Neuron (in vitro differentiated cells): Measurements from ENCODE around the gene FRYL.
A peak's percentile ranks its signal among the peaks of the same experiment; 100 is the strongest.

Source experiments
- H2AFZ ChIP-seq: one replicate; pipeline ENCODE4 v1.6.1; 2013; ENCODE audit warnings: low read depth, mild to moderate bottlenecking, inconsistent platforms, low read length, moderate library complexity
- H3K27me3 ChIP-seq: one replicate; pipeline ENCODE4 v1.6.1; 2013; ENCODE audit warnings: low read length; ENCODE audit not compliant: insufficient read depth
- H3K36me3 ChIP-seq: one replicate; pipeline ENCODE4 v1.6.1; 2013; ENCODE audit warnings: low read length; ENCODE audit not compliant: insufficient read depth
- H3K4me1 ChIP-seq: one replicate; pipeline ENCODE4 v1.6.1; 2013; ENCODE audit warnings: low read length; ENCODE audit not compliant: insufficient read depth
- H3K4me3 ChIP-seq: 2 replicates; pipeline ENCODE4 v1.5.1; 2013; ENCODE audit warnings: mild to moderate bottlenecking, low read length, moderate library complexity
- H3K9me3 ChIP-seq: one replicate; pipeline ENCODE4 v1.6.1; 2013; ENCODE audit warnings: low read length

Gene FRYL

GRCh38 chr4:48669086-48669485 lies 111.0 kb downstream of the FRYL start:
- no peaks in the 10 kb centered on the region for H3K4me1 ChIP-seq
- H3K27me3 ChIP-seq: no peaks in the 10 kb centered on the region
- no peak overlapping the region for H2AFZ ChIP-seq
- H3K36me3 ChIP-seq: no peaks in the 10 kb centered on the region
- H3K9me3 ChIP-seq: no peaks in the 10 kb centered on the region
- no peak overlapping the region for H3K4me3 ChIP-seq

GRCh38 chr4:48668254-48669017 lies 111.6 kb downstream of the FRYL start:
- no peaks in the 10 kb centered on the region for H3K4me1 ChIP-seq
- H3K36me3 ChIP-seq: no peaks in the 10 kb centered on the region
- no peak overlapping the region for H3K4me3 ChIP-seq

GRCh38 chr4:48667148-48667547 lies 112.9 kb downstream of the FRYL start:
- Histone ChIP-seq H3K36me3 (no peaks in the 10 kb centered on the region), H3K9me3 (no peaks in the 10 kb centered on the region), H3K27me3 (no peaks in the 10 kb centered on the region), H3K4me3 (no peak overlapping the region), H2AFZ (no peak overlapping the region), H3K4me1 (no peaks in the 10 kb centered on the region)

More at GRCh38 chr4:48668254-48669017, 111.6 kb downstream of the FRYL start:
- Histone ChIP-seq H3K9me3 (no peaks in the 10 kb centered on the region), H2AFZ (no peak overlapping the region), H3K27me3 (no peaks in the 10 kb centered on the region)

- Histone ChIP-seq H2AFZ (no peak overlapping the region), H3K36me3 (no peaks in the 10 kb centered on the region), H3K4me3 (no peak overlapping the region), H3K4me1 (no peaks in the 10 kb centered on the region), H3K9me3 (no peaks in the 10 kb centered on the region), H3K27me3 (no peaks in the 10 kb centered on the region)
Measured at GRCh38 chr4:48665555-48666186, 114.4 kb downstream of the FRYL start.

- no peaks in the 10 kb centered on the region for H3K4me1 ChIP-seq
- no peak overlapping the region for H3K4me3 ChIP-seq
- no peaks in the 10 kb centered on the region for H3K27me3 ChIP-seq
- no peak overlapping the region for H2AFZ ChIP-seq
- no peaks in the 10 kb centered on the region for H3K9me3 ChIP-seq
- H3K36me3 ChIP-seq: no peaks in the 10 kb centered on the region
Measured at GRCh38 chr4:48664938-48665337, 115.1 kb downstream of the FRYL start.

- no peaks in the 10 kb centered on the region for H3K27me3 ChIP-seq
- H3K9me3 ChIP-seq: no peaks in the 10 kb centered on the region
- H3K36me3 ChIP-seq: no peaks in the 10 kb centered on the region
- H3K4me3 ChIP-seq: no peak overlapping the region
- no peak overlapping the region for H2AFZ ChIP-seq
- no peaks in the 10 kb centered on the region for H3K4me1 ChIP-seq
Measured at GRCh38 chr4:48661391-48661790, 118.7 kb downstream of the FRYL start.

- H2AFZ ChIP-seq: no peak overlapping the region
- H3K4me1 ChIP-seq: no peaks in the 10 kb centered on the region
- no peak overlapping the region for H3K4me3 ChIP-seq
- H3K27me3 ChIP-seq: no peaks in the 10 kb centered on the region
- H3K9me3 ChIP-seq: no peaks in the 10 kb centered on the region
- H3K36me3 ChIP-seq: no peaks in the 10 kb centered on the region
Measured at GRCh38 chr4:48660347-48660746, 119.7 kb downstream of the FRYL start.

- H3K27me3 ChIP-seq: no peaks in the 10 kb centered on the region
- H3K9me3 ChIP-seq: no peaks in the 10 kb centered on the region
- no peak overlapping the region for H2AFZ ChIP-seq
- peaks cover 16% of the 10 kb centered on the region for H3K4me1 ChIP-seq
- no peaks in the 10 kb centered on the region for H3K36me3 ChIP-seq
- H3K4me3 ChIP-seq: peak overlapping the region; percentile 39
Measured at GRCh38 chr4:48654015-48654664, 125.9 kb downstream of the FRYL start.

GRCh38 chr4:48653217-48654014 lies 126.7 kb downstream of the FRYL start:
- Histone ChIP-seq H3K4me1 (peaks cover 16% of the 10 kb centered on the region), H3K27me3 (no peaks in the 10 kb centered on the region), H2AFZ (no peak overlapping the region), H3K9me3 (no peaks in the 10 kb centered on the region), H3K4me3 (peak overlapping the region; percentile 39), H3K36me3 (no peaks in the 10 kb centered on the region)

GRCh38 chr4:48651914-48652313 lies 128.2 kb downstream of the FRYL start:
- Histone ChIP-seq H2AFZ (no peak overlapping the region), H3K27me3 (no peaks in the 10 kb centered on the region), H3K4me1 (peaks cover 16% of the 10 kb centered on the region), H3K36me3 (no peaks in the 10 kb centered on the region), H3K9me3 (no peaks in the 10 kb centered on the region), H3K4me3 (no peak overlapping the region)

- Histone ChIP-seq H3K9me3 (no peaks in the 10 kb centered on the region), H3K36me3 (no peaks in the 10 kb centered on the region), H2AFZ (no peak overlapping the region), H3K27me3 (no peaks in the 10 kb centered on the region), H3K4me1 (peaks cover 12% of the 10 kb centered on the region), H3K4me3 (no peak overlapping the region)
Measured at GRCh38 chr4:48649505-48649904, 130.6 kb downstream of the FRYL start.

GRCh38 chr4:48645225-48645794 lies 134.8 kb downstream of the FRYL start:
- H3K36me3 ChIP-seq: no peaks in the 10 kb centered on the region
- H3K4me1 ChIP-seq: no peaks in the 10 kb centered on the region
- no peaks in the 10 kb centered on the region for H3K27me3 ChIP-seq
- no peak overlapping the region for H2AFZ ChIP-seq
- H3K9me3 ChIP-seq: no peaks in the 10 kb centered on the region
- H3K4me3 ChIP-seq: no peak overlapping the region
